Hematopoietic multipotent progenitor cell (in vitro differentiated cells): Measurements from ENCODE around the gene F11R. TPM values are rescaled to one million over a fixed set of nuclear protein-coding genes. Genes with fewer than 3 reads are reported as not detected.
"Not testable (repeated sequence)": the region's sequence is repeated elsewhere in the genome, so short reads cannot be mapped to it uniquely, and the experiment has no call there.

ENCODE experiments used
- DNase-seq, 3 donors: peaks; one replicate each; pipeline ENCODE4 v3.0.0-alpha.2; 2011 to 2015; ENCODE audit warnings: low read depth in 2 of 3, low spot score in 2 of 3
- total RNA-seq: library from RNA; depleted of rRNA; stranded (reverse); fragments of >200 nt; gene quantifications from one replicate; pipeline ENCODE4 v1.2.3, GENCODE V29; 2012

F11R gene
- total RNA-seq, 1 donor: 98.0 TPM

- no peak for DNase-seq
Observed at GRCh38 chr1:160978510-160978927, 42.4 kb downstream of the F11R start.

- DNase-seq: no peak
Observed at GRCh38 chr1:160975026-160975425, 45.9 kb downstream of the F11R start.

GRCh38 chr1:160973491-160973890, 47.5 kb downstream of the F11R start:
- DNase-seq: no peak

- DNase-seq: no peak
Observed at GRCh38 chr1:160972939-160973338, 48.0 kb downstream of the F11R start.

GRCh38 chr1:160971618-160972056, 49.3 kb downstream of the F11R start:
- no peak for DNase-seq

GRCh38 chr1:160963521-160963920, 57.4 kb downstream of the F11R start:
- DNase-seq: no peak

GRCh38 chr1:160961419-160961818, 59.5 kb downstream of the F11R start:
- no peak for DNase-seq

GRCh38 chr1:160956966-160957365, 64.0 kb downstream of the F11R start:
- DNase-seq: no peak

GRCh38 chr1:160954158-160955104, 66.5 kb downstream of the F11R start, which contains the start of gene ITLN2:
Gene ITLN2 (minus strand): TSS chr1:160954809. CDS start chr1:160954741, 68 bp downstream.
- DNase-seq: peak in 2 of 3 donors; percentile 33 to 53

- no peak for DNase-seq
Observed at GRCh38 chr1:160953030-160953429, 67.9 kb downstream of the F11R start.

GRCh38 chr1:160952129-160952510, 68.8 kb downstream of the F11R start:
- no peak for DNase-seq

GRCh38 chr1:160951443-160952128, 69.4 kb downstream of the F11R start:
- peak; percentile 39 to 85 (median 65) for DNase-seq

- DNase-seq: no peak
Observed at GRCh38 chr1:160950657-160951056, 70.3 kb downstream of the F11R start.

- no peak for DNase-seq
Observed at GRCh38 chr1:160949881-160950280, 71.1 kb downstream of the F11R start.

GRCh38 chr1:160949216-160949880, 71.6 kb downstream of the F11R start:
- DNase-seq: peak in 1 of 3 donors; percentile 21

- not testable (repeated sequence) for DNase-seq
Observed at GRCh38 chr1:160947174-160947759, 73.7 kb downstream of the F11R start.

- not testable (repeated sequence) for DNase-seq
Observed at GRCh38 chr1:160945881-160946280, 75.1 kb downstream of the F11R start.
